GM23338 (cell line): ENCODE results near the gene ST8SIA4. TPM values are rescaled to one million over a fixed set of nuclear protein-coding genes. Genes with fewer than 3 reads are reported as not detected.

Experiments
- ATAC-seq: fragments of 200-7000 bp; cut with Tn5 transposase; 3 replicates; pipeline ENCODE4 v1.9.1; 2020
- DNase-seq: peaks from one replicate; pipeline ENCODE4 v3.0.0-alpha.2; 2015; ENCODE audit warnings: low spot score
- H2AFZ ChIP-seq: fragments of 200-600 bp; sonication (generic); 2 replicates; pipeline ENCODE4 v1.8.0; 2016; ENCODE audit warnings: antibody characterized with exemption, mild to moderate bottlenecking, moderate library complexity
- H3F3A ChIP-seq: fragments of 200-600 bp; sonication (generic); replicated peaks from 2 replicates; pipeline ENCODE4 v1.8.0; 2017; ENCODE audit warnings: antibody characterized with exemption, mixed run types, low read depth
- H3K27ac ChIP-seq: fragments of 200-600 bp; sonication (generic); 2 replicates; pipeline ENCODE4 v1.6.1; 2016; ENCODE audit warnings: low read depth
- H3K27me3 ChIP-seq: fragments of 200-600 bp; sonication (generic); 2 replicates; pipeline ENCODE4 v1.8.0; 2016; ENCODE audit warnings: mild to moderate bottlenecking, mixed run types, moderate library complexity; ENCODE audit not compliant: insufficient read depth
- H3K36me3 ChIP-seq: fragments of 200-600 bp; sonication (generic); 2 replicates; pipeline ENCODE4 v1.8.0; 2016; ENCODE audit warnings: mild to moderate bottlenecking; ENCODE audit not compliant: insufficient read depth
- H3K4me1 ChIP-seq: fragments of 200-600 bp; sonication (generic); 2 replicates; pipeline ENCODE4 v1.8.0; 2016; ENCODE audit warnings: mild to moderate bottlenecking, moderate library complexity; ENCODE audit not compliant: insufficient read depth
- H3K4me2 ChIP-seq: fragments of 200-600 bp; sonication (generic); 2 replicates; pipeline ENCODE4 v1.7.1; 2017; ENCODE audit warnings: mixed run types
- H3K4me3 ChIP-seq: fragments of 200-600 bp; sonication (generic); 2 replicates; pipeline ENCODE4 v1.6.1; 2016; ENCODE audit warnings: mixed run types
- H3K79me2 ChIP-seq: fragments of 200-600 bp; sonication (generic); replicated peaks from 2 replicates; pipeline ENCODE4 v1.8.0; 2017; ENCODE audit warnings: mild to moderate bottlenecking; ENCODE audit not compliant: insufficient read depth
- H3K9me2 ChIP-seq: fragments of 200-600 bp; sonication (generic); 2 replicates; pipeline ENCODE4 v1.8.0; 2017; ENCODE audit not compliant: insufficient read depth
- H4K20me1 ChIP-seq: fragments of 200-600 bp; sonication (generic); replicated peaks from 2 replicates; pipeline ENCODE4 v1.8.0; 2017; ENCODE audit warnings: mild to moderate bottlenecking; ENCODE audit not compliant: insufficient read depth
- H3K27ac Mint-ChIP-seq: 2 replicates; pipeline ENCODE4 v1.8.0; 2020; ENCODE audit warnings: inconsistent platforms, mild to moderate bottlenecking, moderate library complexity, mixed read lengths
- H3K27me3 Mint-ChIP-seq: 3 replicates; pipeline ENCODE4 v1.8.0; 2022; ENCODE audit warnings: low read depth, mild to moderate bottlenecking, moderate library complexity, mixed read lengths, inconsistent platforms; ENCODE audit not compliant: insufficient read depth, poor library complexity
- H3K36me3 Mint-ChIP-seq: 3 replicates; pipeline ENCODE4 v1.8.0; 2021; ENCODE audit warnings: low read depth, mild to moderate bottlenecking, inconsistent platforms, moderate library complexity, mixed read lengths
- H3K4me1 Mint-ChIP-seq: 3 replicates; pipeline ENCODE4 v1.8.0; 2020; ENCODE audit warnings: mild to moderate bottlenecking, inconsistent platforms, mixed read lengths
- H3K4me3 Mint-ChIP-seq: 3 replicates; pipeline ENCODE4 v1.8.0; 2021; ENCODE audit warnings: moderate library complexity, mild to moderate bottlenecking, inconsistent platforms, mixed read lengths
- H3K9me3 Mint-ChIP-seq: 3 replicates; pipeline ENCODE4 v1.8.0; 2020; ENCODE audit warnings: moderate library complexity, mild to moderate bottlenecking, inconsistent platforms, mixed read lengths
- CREB1 ChIP-seq: fragments of 250-450 bp; sonication (Bioruptor Pico); IDR thresholded peaks from 2 replicates; pipeline ENCODE4 v1.5.0; 2020; ENCODE audit warnings: low read depth, mild to moderate bottlenecking, moderate library complexity
- EZH2 ChIP-seq: fragments of 200-600 bp; sonication (generic); IDR thresholded peaks from one replicate; pipeline ENCODE4 v1.8.0; 2017; ENCODE audit warnings: antibody characterized with exemption, mild to moderate bottlenecking, low read depth; ENCODE audit not compliant: unreplicated experiment
- EZH2phosphoT487 ChIP-seq: fragments of 200-600 bp; sonication (generic); IDR thresholded peaks from one replicate; pipeline ENCODE4 v1.8.1; 2018; ENCODE audit warnings: antibody characterized with exemption; ENCODE audit not compliant: unreplicated experiment
- JUNB ChIP-seq: IDR thresholded peaks from one replicate; pipeline ENCODE4 v1.6.1; 2016; ENCODE audit warnings: antibody characterized with exemption; ENCODE audit not compliant: unreplicated experiment
- NANOG ChIP-seq: IDR thresholded peaks from 2 replicates; pipeline ENCODE4 v1.6.1; 2016; ENCODE audit warnings: antibody characterized with exemption, borderline replicate concordance
- POLR2AphosphoS5 ChIP-seq: IDR thresholded peaks from 2 replicates; pipeline ENCODE4 v1.6.1; 2016; ENCODE audit warnings: antibody characterized with exemption, low read depth
- STAT1 ChIP-seq: IDR thresholded peaks from one replicate; pipeline ENCODE4 v1.6.1; 2016; ENCODE audit warnings: antibody characterized with exemption; ENCODE audit not compliant: unreplicated experiment
- ZNF114 ChIP-seq: fragments of 250-450 bp; sonication (Bioruptor Pico); IDR thresholded peaks from 2 replicates; pipeline ENCODE4 v1.5.0; 2020; ENCODE audit warnings: mild to moderate bottlenecking, moderate library complexity
- ZNF331 ChIP-seq: fragments of 250-450 bp; sonication (Bioruptor Pico); IDR thresholded peaks from 2 replicates; pipeline ENCODE4 v1.5.0; 2020; ENCODE audit warnings: low read depth, mild to moderate bottlenecking, moderate library complexity
- polyA plus RNA-seq: library from polyadenylated mRNA; unstranded; fragments of >200 nt; fragmentation: Nextera tagmentation; extraction: Ambion mirVana; gene quantifications from 2 replicates; pipeline ENCODE4 v1.2.1, GENCODE V29; 2016
- total RNA-seq: library from RNA; depleted of rRNA; stranded (reverse); fragments of >200 nt; shearing (Covaris generic); gene quantifications from 2 replicates; pipeline ENCODE4 v1.2.3, GENCODE V29; 2014
- TF ChIP-seq, protein P1 (sequence below): IDR thresholded peaks from 2 replicates; pipeline ENCODE4 v1.6.1; 2016; ENCODE audit warnings: antibody characterized with exemption
- TF ChIP-seq, protein P2 (sequence below): IDR thresholded peaks from one replicate; pipeline ENCODE4 v1.6.1; 2018; ENCODE audit warnings: antibody characterized with exemption; ENCODE audit not compliant: unreplicated experiment
- TF ChIP-seq, protein P3 (sequence below): fragments of 250-450 bp; sonication (Bioruptor Pico); IDR thresholded peaks from 2 replicates; pipeline ENCODE4 v1.5.0; 2020; ENCODE audit warnings: mild to moderate bottlenecking, moderate library complexity
- TF ChIP-seq, protein P4 (sequence below), 2 experiments: fragments of 200-600 bp in 1 of 2; sonication (generic) in 1 of 2; conservative IDR thresholded peaks; 2 replicates each; pipeline versions ENCODE4 v1.5.1 to v1.6.1; 2016 to 2017; ENCODE audit warnings: antibody characterized with exemption in 2 of 2, low read depth in 2 of 2, mild to moderate bottlenecking in 2 of 2, moderate library complexity in 1 of 2

Gene ST8SIA4
- total and polyA plus RNA-seq, 2 experiments from 2014 or later = 0.11 to 0.28 TPM

DNA sequence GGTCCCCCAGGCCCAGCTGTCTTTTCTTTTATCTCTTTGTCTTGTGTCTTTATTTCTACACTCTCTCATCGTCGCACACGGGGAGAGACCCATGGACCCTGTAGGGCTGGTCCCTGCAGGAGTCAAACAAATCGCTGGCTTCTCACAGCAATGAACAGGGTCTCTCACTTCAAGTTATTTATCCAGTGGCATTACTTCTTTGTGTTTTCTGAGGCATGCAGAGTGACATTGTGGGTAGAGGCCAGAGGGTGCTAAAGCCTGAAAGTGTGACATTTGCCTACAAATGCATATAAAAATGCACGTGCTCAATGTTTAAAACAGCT is 127.6 kb downstream of the ST8SIA4 start:
- no peak for ATAC-seq
- no peaks in the 10 kb centered on the region for H3K27me3 Mint-ChIP-seq

More for the DNA sequence above, 127.6 kb downstream of the ST8SIA4 start:
- no peak for TF ChIP-seq ZNF331 (CRISPR knock-in tag)
- TF ChIP-seq NANOG = no peak
- TF ChIP-seq, protein P1, sequence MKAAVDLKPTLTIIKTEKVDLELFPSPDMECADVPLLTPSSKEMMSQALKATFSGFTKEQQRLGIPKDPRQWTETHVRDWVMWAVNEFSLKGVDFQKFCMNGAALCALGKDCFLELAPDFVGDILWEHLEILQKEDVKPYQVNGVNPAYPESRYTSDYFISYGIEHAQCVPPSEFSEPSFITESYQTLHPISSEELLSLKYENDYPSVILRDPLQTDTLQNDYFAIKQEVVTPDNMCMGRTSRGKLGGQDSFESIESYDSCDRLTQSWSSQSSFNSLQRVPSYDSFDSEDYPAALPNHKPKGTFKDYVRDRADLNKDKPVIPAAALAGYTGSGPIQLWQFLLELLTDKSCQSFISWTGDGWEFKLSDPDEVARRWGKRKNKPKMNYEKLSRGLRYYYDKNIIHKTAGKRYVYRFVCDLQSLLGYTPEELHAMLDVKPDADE = no peak
- no peak for TF ChIP-seq CREB1
- no peak for TF ChIP-seq JUNB
- TF ChIP-seq EZH2 = no peak
- no peak for TF ChIP-seq POLR2AphosphoS5
- TF ChIP-seq, protein P2, sequence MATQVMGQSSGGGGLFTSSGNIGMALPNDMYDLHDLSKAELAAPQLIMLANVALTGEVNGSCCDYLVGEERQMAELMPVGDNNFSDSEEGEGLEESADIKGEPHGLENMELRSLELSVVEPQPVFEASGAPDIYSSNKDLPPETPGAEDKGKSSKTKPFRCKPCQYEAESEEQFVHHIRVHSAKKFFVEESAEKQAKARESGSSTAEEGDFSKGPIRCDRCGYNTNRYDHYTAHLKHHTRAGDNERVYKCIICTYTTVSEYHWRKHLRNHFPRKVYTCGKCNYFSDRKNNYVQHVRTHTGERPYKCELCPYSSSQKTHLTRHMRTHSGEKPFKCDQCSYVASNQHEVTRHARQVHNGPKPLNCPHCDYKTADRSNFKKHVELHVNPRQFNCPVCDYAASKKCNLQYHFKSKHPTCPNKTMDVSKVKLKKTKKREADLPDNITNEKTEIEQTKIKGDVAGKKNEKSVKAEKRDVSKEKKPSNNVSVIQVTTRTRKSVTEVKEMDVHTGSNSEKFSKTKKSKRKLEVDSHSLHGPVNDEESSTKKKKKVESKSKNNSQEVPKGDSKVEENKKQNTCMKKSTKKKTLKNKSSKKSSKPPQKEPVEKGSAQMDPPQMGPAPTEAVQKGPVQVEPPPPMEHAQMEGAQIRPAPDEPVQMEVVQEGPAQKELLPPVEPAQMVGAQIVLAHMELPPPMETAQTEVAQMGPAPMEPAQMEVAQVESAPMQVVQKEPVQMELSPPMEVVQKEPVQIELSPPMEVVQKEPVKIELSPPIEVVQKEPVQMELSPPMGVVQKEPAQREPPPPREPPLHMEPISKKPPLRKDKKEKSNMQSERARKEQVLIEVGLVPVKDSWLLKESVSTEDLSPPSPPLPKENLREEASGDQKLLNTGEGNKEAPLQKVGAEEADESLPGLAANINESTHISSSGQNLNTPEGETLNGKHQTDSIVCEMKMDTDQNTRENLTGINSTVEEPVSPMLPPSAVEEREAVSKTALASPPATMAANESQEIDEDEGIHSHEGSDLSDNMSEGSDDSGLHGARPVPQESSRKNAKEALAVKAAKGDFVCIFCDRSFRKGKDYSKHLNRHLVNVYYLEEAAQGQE = no peak
- TF ChIP-seq, protein P3, sequence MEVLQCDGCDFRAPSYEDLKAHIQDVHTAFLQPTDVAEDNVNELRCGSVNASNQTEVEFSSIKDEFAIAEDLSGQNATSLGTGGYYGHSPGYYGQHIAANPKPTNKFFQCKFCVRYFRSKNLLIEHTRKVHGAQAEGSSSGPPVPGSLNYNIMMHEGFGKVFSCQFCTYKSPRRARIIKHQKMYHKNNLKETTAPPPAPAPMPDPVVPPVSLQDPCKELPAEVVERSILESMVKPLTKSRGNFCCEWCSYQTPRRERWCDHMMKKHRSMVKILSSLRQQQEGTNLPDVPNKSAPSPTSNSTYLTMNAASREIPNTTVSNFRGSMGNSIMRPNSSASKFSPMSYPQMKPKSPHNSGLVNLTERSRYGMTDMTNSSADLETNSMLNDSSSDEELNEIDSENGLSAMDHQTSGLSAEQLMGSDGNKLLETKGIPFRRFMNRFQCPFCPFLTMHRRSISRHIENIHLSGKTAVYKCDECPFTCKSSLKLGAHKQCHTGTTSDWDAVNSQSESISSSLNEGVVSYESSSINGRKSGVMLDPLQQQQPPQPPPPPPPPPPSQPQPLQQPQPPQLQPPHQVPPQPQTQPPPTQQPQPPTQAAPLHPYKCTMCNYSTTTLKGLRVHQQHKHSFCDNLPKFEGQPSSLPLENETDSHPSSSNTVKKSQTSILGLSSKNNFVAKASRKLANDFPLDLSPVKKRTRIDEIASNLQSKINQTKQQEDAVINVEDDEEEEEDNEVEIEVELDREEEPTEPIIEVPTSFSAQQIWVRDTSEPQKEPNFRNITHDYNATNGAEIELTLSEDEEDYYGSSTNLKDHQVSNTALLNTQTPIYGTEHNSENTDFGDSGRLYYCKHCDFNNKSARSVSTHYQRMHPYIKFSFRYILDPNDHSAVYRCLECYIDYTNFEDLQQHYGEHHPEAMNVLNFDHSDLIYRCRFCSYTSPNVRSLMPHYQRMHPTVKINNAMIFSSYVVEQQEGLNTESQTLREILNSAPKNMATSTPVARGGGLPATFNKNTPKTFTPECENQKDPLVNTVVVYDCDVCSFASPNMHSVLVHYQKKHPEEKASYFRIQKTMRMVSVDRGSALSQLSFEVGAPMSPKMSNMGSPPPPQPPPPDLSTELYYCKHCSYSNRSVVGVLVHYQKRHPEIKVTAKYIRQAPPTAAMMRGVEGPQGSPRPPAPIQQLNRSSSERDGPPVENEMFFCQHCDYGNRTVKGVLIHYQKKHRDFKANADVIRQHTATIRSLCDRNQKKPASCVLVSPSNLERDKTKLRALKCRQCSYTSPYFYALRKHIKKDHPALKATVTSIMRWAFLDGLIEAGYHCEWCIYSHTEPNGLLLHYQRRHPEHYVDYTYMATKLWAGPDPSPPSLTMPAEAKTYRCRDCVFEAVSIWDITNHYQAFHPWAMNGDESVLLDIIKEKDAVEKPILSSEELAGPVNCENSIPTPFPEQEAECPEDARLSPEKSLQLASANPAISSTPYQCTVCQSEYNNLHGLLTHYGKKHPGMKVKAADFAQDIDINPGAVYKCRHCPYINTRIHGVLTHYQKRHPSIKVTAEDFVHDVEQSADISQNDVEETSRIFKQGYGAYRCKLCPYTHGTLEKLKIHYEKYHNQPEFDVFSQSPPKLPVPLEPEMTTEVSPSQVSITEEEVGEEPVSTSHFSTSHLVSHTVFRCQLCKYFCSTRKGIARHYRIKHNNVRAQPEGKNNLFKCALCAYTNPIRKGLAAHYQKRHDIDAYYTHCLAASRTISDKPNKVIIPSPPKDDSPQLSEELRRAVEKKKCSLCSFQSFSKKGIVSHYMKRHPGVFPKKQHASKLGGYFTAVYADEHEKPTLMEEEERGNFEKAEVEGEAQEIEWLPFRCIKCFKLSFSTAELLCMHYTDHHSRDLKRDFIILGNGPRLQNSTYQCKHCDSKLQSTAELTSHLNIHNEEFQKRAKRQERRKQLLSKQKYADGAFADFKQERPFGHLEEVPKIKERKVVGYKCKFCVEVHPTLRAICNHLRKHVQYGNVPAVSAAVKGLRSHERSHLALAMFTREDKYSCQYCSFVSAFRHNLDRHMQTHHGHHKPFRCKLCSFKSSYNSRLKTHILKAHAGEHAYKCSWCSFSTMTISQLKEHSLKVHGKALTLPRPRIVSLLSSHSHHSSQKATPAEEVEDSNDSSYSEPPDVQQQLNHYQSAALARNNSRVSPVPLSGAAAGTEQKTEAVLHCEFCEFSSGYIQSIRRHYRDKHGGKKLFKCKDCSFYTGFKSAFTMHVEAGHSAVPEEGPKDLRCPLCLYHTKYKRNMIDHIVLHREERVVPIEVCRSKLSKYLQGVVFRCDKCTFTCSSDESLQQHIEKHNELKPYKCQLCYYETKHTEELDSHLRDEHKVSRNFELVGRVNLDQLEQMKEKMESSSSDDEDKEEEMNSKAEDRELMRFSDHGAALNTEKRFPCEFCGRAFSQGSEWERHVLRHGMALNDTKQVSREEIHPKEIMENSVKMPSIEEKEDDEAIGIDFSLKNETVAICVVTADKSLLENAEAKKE (CRISPR knock-in tag) = no peak
- TF ChIP-seq, protein P4, sequence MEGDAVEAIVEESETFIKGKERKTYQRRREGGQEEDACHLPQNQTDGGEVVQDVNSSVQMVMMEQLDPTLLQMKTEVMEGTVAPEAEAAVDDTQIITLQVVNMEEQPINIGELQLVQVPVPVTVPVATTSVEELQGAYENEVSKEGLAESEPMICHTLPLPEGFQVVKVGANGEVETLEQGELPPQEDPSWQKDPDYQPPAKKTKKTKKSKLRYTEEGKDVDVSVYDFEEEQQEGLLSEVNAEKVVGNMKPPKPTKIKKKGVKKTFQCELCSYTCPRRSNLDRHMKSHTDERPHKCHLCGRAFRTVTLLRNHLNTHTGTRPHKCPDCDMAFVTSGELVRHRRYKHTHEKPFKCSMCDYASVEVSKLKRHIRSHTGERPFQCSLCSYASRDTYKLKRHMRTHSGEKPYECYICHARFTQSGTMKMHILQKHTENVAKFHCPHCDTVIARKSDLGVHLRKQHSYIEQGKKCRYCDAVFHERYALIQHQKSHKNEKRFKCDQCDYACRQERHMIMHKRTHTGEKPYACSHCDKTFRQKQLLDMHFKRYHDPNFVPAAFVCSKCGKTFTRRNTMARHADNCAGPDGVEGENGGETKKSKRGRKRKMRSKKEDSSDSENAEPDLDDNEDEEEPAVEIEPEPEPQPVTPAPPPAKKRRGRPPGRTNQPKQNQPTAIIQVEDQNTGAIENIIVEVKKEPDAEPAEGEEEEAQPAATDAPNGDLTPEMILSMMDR (conservative IDR thresholded peaks at IDR 0.05; ENCODE audit: low read depth in 2 of 2) = no peak
- no peak for TF ChIP-seq ZNF114 (CRISPR knock-in tag)
- no peak for TF ChIP-seq STAT1
- no peak for TF ChIP-seq EZH2phosphoT487
- Histone ChIP-seq H2AFZ (no peak overlapping the region), H3K9me2 (no peaks in the 10 kb centered on the region), H3K4me3 (no peak overlapping the region), H3K27me3 (no peaks in the 10 kb centered on the region), H4K20me1 (no peaks in the 10 kb centered on the region), H3K36me3 (no peaks in the 10 kb centered on the region), H3K4me1 (peaks cover 17% of the 10 kb centered on the region; the same call in 1 of the 2 replicates), H3F3A (no peaks in the 10 kb centered on the region), H3K79me2 (no peaks in the 10 kb centered on the region), H3K27ac (no peak overlapping the region), H3K4me2 (no peak overlapping the region)
- no peak for DNase-seq
- no peak overlapping the region for H3K4me3 Mint-ChIP-seq
- H3K4me1 Mint-ChIP-seq = peaks cover 29% of the 10 kb centered on the region
- no peak overlapping the region for H3K27ac Mint-ChIP-seq
- H3K36me3 Mint-ChIP-seq = peaks cover 4% of the 10 kb centered on the region; the same call in 1 of the 3 replicates
- 0 out of 3 replicates have a peak, but pooled peaks cover 4% of the 10 kb centered on the region for H3K9me3 Mint-ChIP-seq
